Measurements from ENCODE around the gene SLC51A. TPM values are rescaled to one million over a fixed set of nuclear protein-coding genes. Genes with fewer than 3 reads are reported as not detected.
"Not testable (repeated sequence)": the region's sequence is repeated elsewhere in the genome, so short reads cannot be mapped to it uniquely, and the experiment has no call there.

Gene SLC51A
- total and polyA plus RNA-seq, 4 experiments from 2014 or later, result 2.7 TPM; not detected in 3

GRCh38 chr3:196207833-196208607 is 8.3 kb upstream of the SLC51A start:
- no peaks in the 10 kb centered on the region for H3K36me3 ChIP-seq (ENCODE audit: insufficient read depth, low read length)
- H3K27me3 Mint-ChIP-seq, result no peaks in the 10 kb centered on the region
- H3K4me1 Mint-ChIP-seq, result peaks cover 11 to 23% (median 12%) of the 10 kb centered on the region in 4 donors
- ChIA-PET POLR2A (ENCODE audit: partially characterized antibody) (interaction anchor here (1.4 kb wide), 1 partner anchor 26 kb away, joined by 3 read pairs; no protein-coding TSS in a partner anchor), CTCF (ENCODE audit: partially characterized antibody) (interaction anchor here (1.8 to 3.2 kb wide), 3 partner anchors 12 to 135 kb away, joined by 4 to 14 read pairs (median 14); no protein-coding TSS in a partner anchor)
- peak overlapping the region in 1 of 2 donors; percentile 51 for H3K4me3 ChIP-seq (ENCODE audit: low read length in 2 of 2)
- no peaks in the 10 kb centered on the region for H3K9me3 Mint-ChIP-seq
- H3K27me3 ChIP-seq (ENCODE audit: insufficient read depth, low read length), result no peaks in the 10 kb centered on the region
- H3K4me1 ChIP-seq (ENCODE audit: insufficient read depth, low read length), result peaks cover 11% of the 10 kb centered on the region
- intact Hi-C loops (cut with micrococcal nuclease), result no loop called here
- no peak overlapping the region for H3K27ac ChIP-seq (ENCODE audit: low read depth, low read length)
- peak overlapping the region; percentile 75 to 91 (median 87) for H3K4me3 Mint-ChIP-seq
- H3K9me3 ChIP-seq (ENCODE audit: control insufficient read depth in 1 of 2, low read length in 2 of 2), result no peaks in the 10 kb centered on the region
- peaks cover 0 to 2% of the 10 kb centered on the region in 2 donors for H3K36me3 Mint-ChIP-seq
- peak; percentile 51 to 84 (median 57) for DNase-seq
- peak overlapping the region in 6 of 7 donors; percentile 46 to 89 (median 83) for H3K27ac Mint-ChIP-seq

DNA sequence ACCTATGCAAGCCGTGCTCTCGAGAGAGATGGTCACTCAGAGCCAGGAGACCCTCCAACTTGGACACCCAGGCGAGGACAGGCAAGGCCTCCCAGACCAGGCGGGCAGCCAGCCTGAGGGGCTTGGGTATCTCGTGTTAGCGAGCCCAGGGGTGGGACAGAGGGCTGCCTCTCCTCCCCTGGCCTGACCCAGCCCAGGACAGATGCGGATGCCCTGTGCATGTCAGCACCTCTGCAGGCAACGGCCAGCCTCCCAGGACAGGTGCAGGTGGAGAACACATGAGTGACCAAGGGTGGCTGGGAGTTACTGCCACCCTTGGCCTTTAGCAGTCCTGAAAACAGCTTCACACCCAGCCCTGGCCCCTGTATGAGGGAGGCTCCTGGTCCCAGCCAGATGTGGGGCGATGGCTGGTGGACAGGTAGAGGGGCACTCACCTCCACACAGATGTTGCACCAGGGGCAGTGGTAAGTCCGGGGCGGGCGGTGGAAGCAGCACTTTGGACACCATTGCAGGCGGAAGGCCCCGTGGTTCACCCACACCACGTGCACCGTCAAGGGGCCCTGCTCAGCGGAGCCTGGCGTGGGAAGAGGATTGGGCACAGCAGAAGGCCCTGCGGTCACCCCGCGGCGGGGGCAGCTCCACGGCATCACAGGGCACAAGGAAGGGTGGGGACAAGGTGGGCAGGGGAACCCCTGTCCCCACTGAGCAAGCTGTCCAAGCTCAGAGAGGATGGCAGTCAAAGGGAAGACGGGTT is 7.2 kb upstream of the SLC51A start:
- intact Hi-C loops (cut with micrococcal nuclease), result no loop called here
- no peak for DNase-seq
- CTCF ChIA-PET (ENCODE audit: partially characterized antibody), result interaction anchor here (0.7 kb wide), 1 partner anchor 136 kb away, joined by 4 read pairs; no protein-coding TSS in a partner anchor
- H3K27ac Mint-ChIP-seq, result peak overlapping the region in 1 of 7 donors; percentile 82
- POLR2A ChIA-PET (ENCODE audit: partially characterized antibody), result no interaction called here
- no peaks in the 10 kb centered on the region for H3K27me3 Mint-ChIP-seq
- H3K4me1 ChIP-seq (ENCODE audit: insufficient read depth, low read length), result peaks cover 11% of the 10 kb centered on the region
- no peaks in the 10 kb centered on the region for H3K27me3 ChIP-seq (ENCODE audit: insufficient read depth, low read length)
- no peak overlapping the region for H3K27ac ChIP-seq (ENCODE audit: low read depth, low read length)
- no peak overlapping the region for H3K4me3 ChIP-seq (ENCODE audit: low read length in 2 of 2)
- H3K36me3 ChIP-seq (ENCODE audit: insufficient read depth, low read length), result no peaks in the 10 kb centered on the region
- no peaks in the 10 kb centered on the region for H3K9me3 ChIP-seq (ENCODE audit: control insufficient read depth in 1 of 2, low read length in 2 of 2)
- no peaks in the 10 kb centered on the region for H3K9me3 Mint-ChIP-seq
- H3K36me3 Mint-ChIP-seq, result peaks cover 0 to 2% of the 10 kb centered on the region in 2 donors
- peak overlapping the region in 4 of 8 donors; percentile 43 to 70 (median 66) for H3K4me3 Mint-ChIP-seq
- H3K4me1 Mint-ChIP-seq, result peaks cover 10 to 23% (median 11%) of the 10 kb centered on the region in 4 donors

GRCh38 chr3:196209944-196210672 is 6.2 kb upstream of the SLC51A start:
- H3K27me3 Mint-ChIP-seq; H3K9me3 ChIP-seq (ENCODE audit: control insufficient read depth in 1 of 2, low read length in 2 of 2); H3K36me3 Mint-ChIP-seq; H3K4me3 ChIP-seq (ENCODE audit: low read length in 2 of 2); intact Hi-C loops (cut with micrococcal nuclease); H3K27me3 ChIP-seq (ENCODE audit: insufficient read depth, low read length); H3K36me3 ChIP-seq (ENCODE audit: insufficient read depth, low read length); H3K4me3 Mint-ChIP-seq; H3K27ac ChIP-seq (ENCODE audit: low read depth, low read length); H3K9me3 Mint-ChIP-seq; DNase-seq; POLR2A ChIA-PET (ENCODE audit: partially characterized antibody): not testable (repeated sequence)
- CTCF ChIA-PET (ENCODE audit: partially characterized antibody), result interaction anchor here (0.6 kb wide), 1 partner anchor 41 kb away, joined by 3 read pairs; no protein-coding TSS in a partner anchor
- Mint-ChIP-seq H3K27ac (peak overlapping the region in 3 of 7 donors; percentile 48 to 70 (median 59)), H3K4me1 (peaks cover 9 to 22% (median 11%) of the 10 kb centered on the region in 4 donors)
- H3K4me1 ChIP-seq (ENCODE audit: insufficient read depth, low read length), result peaks cover 11% of the 10 kb centered on the region

DNA sequence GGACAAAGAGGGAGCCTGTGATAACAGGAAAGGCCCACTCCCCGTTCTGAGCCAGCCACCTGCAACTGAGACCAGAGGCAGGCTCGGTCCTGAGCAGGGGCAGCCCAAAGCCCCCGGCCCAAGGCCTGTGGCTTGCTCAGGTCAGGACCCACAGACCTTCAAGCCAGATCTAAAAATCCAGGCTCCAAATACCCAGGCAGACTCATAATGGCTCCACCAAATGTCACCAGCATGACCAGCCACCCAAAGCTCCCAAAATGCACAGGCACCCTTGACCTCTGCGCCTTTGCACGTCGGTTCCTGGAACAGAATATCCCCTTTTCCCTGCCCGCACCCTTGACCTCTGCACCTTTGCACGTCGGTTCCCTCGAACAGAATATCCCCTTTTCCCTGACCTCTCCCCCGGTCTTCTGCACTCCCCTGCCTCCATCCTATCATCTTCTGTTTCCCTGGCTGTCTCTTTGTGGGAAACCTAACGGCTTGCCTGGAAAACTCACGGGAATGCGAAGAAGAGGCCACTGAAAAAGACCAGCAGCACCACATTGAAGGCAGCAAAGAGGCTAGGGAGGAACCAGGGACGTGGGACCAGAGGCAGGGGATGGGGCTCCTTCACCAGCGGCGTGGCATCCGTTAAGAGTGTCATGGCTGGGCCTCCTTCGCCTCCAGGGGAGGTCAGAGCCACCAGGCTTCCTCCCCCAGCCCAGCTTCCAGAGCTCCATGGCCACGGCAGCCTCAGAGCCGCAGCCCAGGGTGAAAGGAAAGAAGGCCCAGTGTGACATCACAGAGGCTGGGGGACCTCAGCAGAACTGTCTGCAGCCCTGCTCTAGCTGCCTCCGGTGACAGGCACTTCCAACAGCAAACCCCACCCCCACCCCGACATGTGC is 5.4 kb upstream of the SLC51A start, which contains the start of gene ZDHHC19:
Gene ZDHHC19 (minus strand): TSS at position 728 of the 884 bp plus-strand sequence. CDS start 85 bp downstream, at position 643.
- Histone ChIP-seq H3K27me3 (ENCODE audit: insufficient read depth, low read length) (no peaks in the 10 kb centered on the region), H3K4me3 (ENCODE audit: low read length in 2 of 2) (no peak within 1 kb of the TSS), H3K9me3 (ENCODE audit: control insufficient read depth in 1 of 2, low read length in 2 of 2) (no peaks in the 10 kb centered on the region), H3K36me3 (ENCODE audit: insufficient read depth, low read length) (no peaks in the 10 kb centered on the region), H3K27ac (ENCODE audit: low read depth, low read length) (no peak within 1 kb of the TSS), H3K4me1 (ENCODE audit: insufficient read depth, low read length) (peaks cover 11% of the 10 kb centered on the region)
- H3K27me3 Mint-ChIP-seq, result no peaks in the 10 kb centered on the region
- no peak within 1 kb of the TSS for H3K4me3 Mint-ChIP-seq
- no peak for DNase-seq
- peaks cover 6 to 14% (median 9%) of the 10 kb centered on the region in 4 donors for H3K4me1 Mint-ChIP-seq
- POLR2A ChIA-PET (ENCODE audit: partially characterized antibody), result no interaction called here
- H3K27ac Mint-ChIP-seq, result peak within 1 kb of the TSS in 2 of 7 donors; percentile 48 to 70
- CTCF ChIA-PET (ENCODE audit: partially characterized antibody), result no interaction called here
- H3K36me3 Mint-ChIP-seq, result peaks cover 0 to 2% of the 10 kb centered on the region in 2 donors
- H3K9me3 Mint-ChIP-seq, result no peaks in the 10 kb centered on the region
- intact Hi-C loops (cut with micrococcal nuclease), result no loop called here

DNA sequence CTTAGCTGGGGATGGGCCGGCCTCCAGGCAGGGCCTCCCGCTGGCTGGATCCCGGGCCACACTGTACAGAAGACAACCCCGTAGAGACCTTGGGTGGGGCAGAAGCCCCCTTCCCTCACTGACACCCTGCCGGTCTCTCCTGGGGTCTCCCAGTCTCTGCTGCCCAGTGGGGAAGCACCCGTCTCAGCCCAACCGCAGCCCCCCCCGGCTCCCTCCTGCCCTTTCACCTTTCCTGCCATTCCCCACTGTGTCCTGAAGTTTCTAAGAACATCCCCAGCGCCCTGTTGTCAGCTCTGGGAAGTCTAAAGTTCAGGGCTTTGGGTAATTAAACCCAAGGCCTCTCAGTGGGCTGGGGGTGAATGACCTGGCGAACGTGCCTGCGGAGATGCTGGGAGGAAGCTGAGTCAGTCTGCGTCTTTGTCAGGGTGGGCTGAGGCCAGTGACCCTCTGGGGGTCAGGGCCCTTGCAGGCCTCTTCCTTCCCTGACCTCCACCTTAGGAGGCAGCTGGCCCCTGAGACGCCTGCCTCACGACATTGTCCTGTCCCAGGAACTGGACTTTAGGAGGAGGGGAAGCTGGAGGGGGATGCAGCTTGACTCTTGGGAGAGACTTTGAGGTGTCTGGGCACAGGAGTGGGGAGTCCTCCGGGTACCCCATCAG is 1.4 kb upstream of the SLC51A start:
- DNase-seq, result no peak
- Histone ChIP-seq H3K9me3 (ENCODE audit: control insufficient read depth in 1 of 2, low read length in 2 of 2) (no peaks in the 10 kb centered on the region), H3K27me3 (ENCODE audit: insufficient read depth, low read length) (no peaks in the 10 kb centered on the region), H3K27ac (ENCODE audit: low read depth, low read length) (no peak overlapping the region), H3K4me1 (ENCODE audit: insufficient read depth, low read length) (peaks cover 11% of the 10 kb centered on the region), H3K36me3 (ENCODE audit: insufficient read depth, low read length) (no peaks in the 10 kb centered on the region), H3K4me3 (ENCODE audit: low read length in 2 of 2) (no peak overlapping the region)
- CTCF ChIA-PET (ENCODE audit: partially characterized antibody), result no interaction called here
- Mint-ChIP-seq H3K4me1 (peaks cover 3 to 11% (median 10%) of the 10 kb centered on the region in 4 donors), H3K36me3 (no peaks in the 10 kb centered on the region), H3K4me3 (no peak overlapping the region), H3K9me3 (no peaks in the 10 kb centered on the region), H3K27me3 (no peaks in the 10 kb centered on the region), H3K27ac (no peak overlapping the region)
- POLR2A ChIA-PET (ENCODE audit: partially characterized antibody), result no interaction called here
- intact Hi-C loops (cut with micrococcal nuclease), result no loop called here

GRCh38 chr3:196215493-196216020 is 777 bp upstream of the SLC51A start:
- POLR2A ChIA-PET (ENCODE audit: partially characterized antibody), result no interaction called here

More at GRCh38 chr3:196215493-196216020, 777 bp upstream of the SLC51A start:
- no peak overlapping the region for H3K4me3 Mint-ChIP-seq
- CTCF ChIA-PET (ENCODE audit: partially characterized antibody), result no interaction called here
- no peak overlapping the region for H3K27ac ChIP-seq (ENCODE audit: low read depth, low read length)
- peaks cover 13% of the 10 kb centered on the region for H3K4me1 ChIP-seq (ENCODE audit: insufficient read depth, low read length)
- H3K27me3 Mint-ChIP-seq, result no peaks in the 10 kb centered on the region
- no peak overlapping the region for H3K4me3 ChIP-seq (ENCODE audit: low read length in 2 of 2)
- intact Hi-C loops (cut with micrococcal nuclease), result no loop called here
- no peaks in the 10 kb centered on the region for H3K9me3 Mint-ChIP-seq
- H3K4me1 Mint-ChIP-seq, result peaks cover 3 to 12% (median 10%) of the 10 kb centered on the region in 4 donors
- DNase-seq, result no peak
- H3K27ac Mint-ChIP-seq, result no peak overlapping the region
- H3K27me3 ChIP-seq (ENCODE audit: insufficient read depth, low read length), result no peaks in the 10 kb centered on the region
- H3K36me3 Mint-ChIP-seq, result no peaks in the 10 kb centered on the region
- H3K36me3 ChIP-seq (ENCODE audit: insufficient read depth, low read length), result no peaks in the 10 kb centered on the region
- H3K9me3 ChIP-seq (ENCODE audit: control insufficient read depth in 1 of 2, low read length in 2 of 2), result no peaks in the 10 kb centered on the region

Data from CD4-positive, alpha-beta memory T cell (primary cell).